Spleen (tissue), 7 donors: ENCODE measurements around the gene WDR74.

Experiments
- POLR2A ChIP-seq, 3 donors: fragments of 450-650 bp; IDR thresholded peaks; one replicate each; pipeline ENCODE4 v1.5.1; 2017; ENCODE audit warnings: antibody characterized with exemption in 3 of 3, mild to moderate bottlenecking in 1 of 3
- POLR2AphosphoS5 ChIP-seq, 3 donors: sonication (generic); formaldehyde crosslinking; IDR thresholded peaks; one replicate each; pipeline ENCODE4 v1.5.1; 2017; ENCODE audit warnings: antibody characterized with exemption in 3 of 3
- TF ChIP-seq, protein P1 (sequence below), 11 experiments: fragments of 200-600 bp in 7 of 11; fragments of 450-650 bp in 4 of 11; sonication (generic) in 4 of 11; IDR thresholded peaks in 8 of 11; conservative IDR thresholded peaks in 3 of 11; 1 replicate in 7 of 11; 2 replicates in 4 of 11; pipeline versions ENCODE4 v1.4.0 to v1.8.0; 2016 to 2021; ENCODE audit warnings: antibody characterized with exemption in 11 of 11, inconsistent platforms in 4 of 11, mild to moderate bottlenecking in 1 of 11
- donor health status: DM: no; HTN: no; CAD: no; lungs with moderate emphysema.
- donor health status: DM: no; HTN: no; CAD: no.
- donor health status: DM: no; HTN: no; CAD: no.

DNA sequence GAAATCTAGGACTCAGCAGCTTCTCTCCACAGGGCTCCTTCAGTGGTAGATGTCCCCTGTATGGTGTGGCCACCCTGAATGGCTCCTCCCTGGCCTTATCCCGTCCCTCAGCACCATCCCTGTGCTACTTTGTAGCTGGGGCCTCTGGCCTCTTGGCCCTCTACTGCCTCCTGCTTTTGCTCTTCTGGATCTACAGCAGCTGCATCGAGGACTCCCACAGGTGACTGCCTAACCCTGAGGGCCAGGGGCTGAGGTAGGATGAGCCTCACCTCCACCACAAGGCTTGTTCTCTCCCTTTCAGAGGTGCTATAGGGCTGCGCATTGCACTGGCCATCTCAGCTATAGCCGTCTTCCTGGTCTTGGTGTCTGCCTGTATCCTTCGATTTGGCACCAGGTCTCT is 50.4 kb downstream of the WDR74 start:
- TF ChIP-seq POLR2AphosphoS5 (IDR thresholded peaks at IDR 0.05) (no peak), POLR2A (IDR thresholded peaks at IDR 0.05) (no peak)
- TF ChIP-seq, protein P1, sequence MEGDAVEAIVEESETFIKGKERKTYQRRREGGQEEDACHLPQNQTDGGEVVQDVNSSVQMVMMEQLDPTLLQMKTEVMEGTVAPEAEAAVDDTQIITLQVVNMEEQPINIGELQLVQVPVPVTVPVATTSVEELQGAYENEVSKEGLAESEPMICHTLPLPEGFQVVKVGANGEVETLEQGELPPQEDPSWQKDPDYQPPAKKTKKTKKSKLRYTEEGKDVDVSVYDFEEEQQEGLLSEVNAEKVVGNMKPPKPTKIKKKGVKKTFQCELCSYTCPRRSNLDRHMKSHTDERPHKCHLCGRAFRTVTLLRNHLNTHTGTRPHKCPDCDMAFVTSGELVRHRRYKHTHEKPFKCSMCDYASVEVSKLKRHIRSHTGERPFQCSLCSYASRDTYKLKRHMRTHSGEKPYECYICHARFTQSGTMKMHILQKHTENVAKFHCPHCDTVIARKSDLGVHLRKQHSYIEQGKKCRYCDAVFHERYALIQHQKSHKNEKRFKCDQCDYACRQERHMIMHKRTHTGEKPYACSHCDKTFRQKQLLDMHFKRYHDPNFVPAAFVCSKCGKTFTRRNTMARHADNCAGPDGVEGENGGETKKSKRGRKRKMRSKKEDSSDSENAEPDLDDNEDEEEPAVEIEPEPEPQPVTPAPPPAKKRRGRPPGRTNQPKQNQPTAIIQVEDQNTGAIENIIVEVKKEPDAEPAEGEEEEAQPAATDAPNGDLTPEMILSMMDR (IDR thresholded peaks at IDR 0.05 in 8 of 11, conservative IDR thresholded peaks at IDR 0.05 in 3 of 11): no peak
